ENCODE measurements around the gene DPYSL3. TPM values are rescaled to one million over a fixed set of nuclear protein-coding genes. Genes with fewer than 3 reads are reported as not detected.

The DPYSL3 gene
- total RNA-seq, 1 experiment from 2014 or later: 156 TPM

DNA sequence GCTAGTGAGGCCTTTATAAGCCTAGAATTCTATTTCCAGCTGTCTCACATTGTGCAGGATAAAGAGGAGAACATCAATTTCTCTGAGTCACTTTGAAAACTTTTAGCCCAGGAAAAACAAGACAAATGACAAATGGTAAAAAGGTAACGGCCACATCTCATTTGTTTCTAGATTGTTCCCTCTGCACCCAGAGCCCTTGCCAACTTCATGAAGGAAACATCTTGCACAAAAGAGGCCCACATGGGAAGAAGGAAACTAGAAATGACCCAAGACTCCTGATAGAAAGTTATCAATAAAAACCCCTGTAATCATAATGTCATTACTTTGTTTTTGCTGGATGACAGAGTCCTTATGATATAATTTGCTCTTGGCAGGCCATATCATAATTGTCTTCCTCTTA lies 5.3 kb downstream of the DPYSL3 start:
- H3K27me3 ChIP-seq (replicated peaks): no peaks in the 10 kb centered on the region
- peaks cover 35% of the 10 kb centered on the region for H3K4me1 ChIP-seq (replicated peaks)
- H3K36me3 ChIP-seq: peaks cover 12% of the 10 kb centered on the region
- no peak overlapping the region for H3K27ac ChIP-seq
- H3K4me3 ChIP-seq: no peak overlapping the region
- no peak for DNase-seq (ENCODE audit: low read depth in 1 of 2, low spot score in 2 of 2)
- H3K9me3 ChIP-seq (replicated peaks): peaks cover 9% of the 10 kb centered on the region

DNA sequence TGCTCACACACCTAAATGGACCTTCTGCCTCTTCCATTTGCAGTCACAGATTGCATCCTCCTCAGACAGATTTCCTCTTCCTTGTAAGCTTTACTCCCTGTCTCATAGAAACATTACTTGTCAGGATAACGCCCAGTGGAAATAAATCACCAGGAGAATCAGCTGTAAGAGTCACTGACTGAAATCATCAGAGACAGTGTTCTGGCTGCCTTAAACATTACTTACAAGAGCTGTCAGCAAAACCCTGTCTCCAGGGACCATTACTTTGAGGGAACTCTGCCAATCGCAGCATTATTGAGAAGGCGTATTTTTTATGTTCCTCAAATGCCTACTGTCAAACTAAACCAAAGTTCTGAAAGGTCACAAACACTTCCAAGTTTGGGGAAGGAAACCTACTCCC lies 5.9 kb downstream of the DPYSL3 start:
- H3K4me1 ChIP-seq (replicated peaks): peaks cover 35% of the 10 kb centered on the region
- H3K36me3 ChIP-seq: peaks cover 12% of the 10 kb centered on the region
- H3K9me3 ChIP-seq (replicated peaks): peaks cover 9% of the 10 kb centered on the region
- no peak overlapping the region for H3K4me3 ChIP-seq
- no peak for DNase-seq (ENCODE audit: low read depth in 1 of 2, low spot score in 2 of 2)
- no peaks in the 10 kb centered on the region for H3K27me3 ChIP-seq (replicated peaks)
- no peak overlapping the region for H3K27ac ChIP-seq

DNA sequence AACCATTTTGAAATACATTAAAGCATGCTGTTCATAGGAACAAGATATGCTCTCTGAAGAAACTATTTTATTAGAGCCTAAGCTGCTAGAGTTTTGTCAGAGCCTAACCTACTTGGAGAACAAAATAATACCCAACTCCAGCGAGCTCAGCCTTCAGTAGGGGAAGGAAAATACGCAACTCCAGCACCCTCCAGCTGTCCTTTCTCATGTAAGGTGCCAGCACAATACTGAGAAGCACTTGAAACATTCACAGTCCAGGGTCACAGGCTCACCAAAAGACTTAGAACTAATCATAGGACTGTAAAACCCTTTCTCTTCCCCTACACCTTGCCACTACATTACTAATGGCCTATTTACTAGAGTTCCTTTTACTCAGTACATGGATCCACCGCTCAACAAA lies 18.9 kb downstream of the DPYSL3 start:
- Histone ChIP-seq H3K27ac (no peak overlapping the region), H3K9me3 (replicated peaks) (no peaks in the 10 kb centered on the region), H3K36me3 (no peaks in the 10 kb centered on the region), H3K4me1 (replicated peaks) (no peaks in the 10 kb centered on the region), H3K27me3 (replicated peaks) (no peaks in the 10 kb centered on the region), H3K4me3 (no peak overlapping the region)
- DNase-seq (ENCODE audit: low read depth in 1 of 2, low spot score in 2 of 2): no peak

DNA sequence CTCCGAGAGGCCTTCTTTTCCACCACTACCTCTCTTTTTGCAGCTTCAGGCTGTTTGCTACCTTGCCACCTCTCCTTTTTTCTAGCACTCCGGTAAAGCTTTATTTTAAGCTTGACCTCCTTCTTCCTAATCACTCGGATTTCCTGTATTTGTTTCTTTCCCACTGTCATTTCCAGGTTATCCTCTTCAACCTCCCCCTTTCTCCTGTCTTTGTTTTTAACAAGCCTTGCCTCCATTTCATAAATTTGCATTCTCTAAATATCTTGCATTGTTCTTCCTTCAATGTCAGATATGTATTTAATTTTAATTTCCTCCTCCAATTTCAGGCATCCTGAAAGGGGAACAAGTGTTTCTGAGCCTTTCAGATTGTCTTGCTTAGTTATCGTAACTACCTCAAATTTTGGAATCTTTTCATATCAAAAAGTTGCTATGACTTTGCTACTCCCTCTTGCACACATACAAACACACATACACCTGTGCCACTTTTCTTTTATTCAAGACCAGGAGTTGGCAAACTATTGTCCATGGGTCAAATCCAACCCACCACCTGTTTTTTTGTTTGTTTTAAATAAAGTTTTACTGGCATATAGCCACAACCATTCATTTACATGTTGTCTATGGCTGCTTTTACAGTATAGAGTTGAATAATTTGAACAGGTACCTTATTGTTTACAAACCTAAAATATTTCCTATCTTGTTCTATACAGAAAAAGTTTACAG lies 22.7 kb downstream of the DPYSL3 start:
- H3K36me3 ChIP-seq: no peaks in the 10 kb centered on the region; the same call in 1 of the 2 replicates
- no peak for DNase-seq (ENCODE audit: low read depth in 1 of 2, low spot score in 2 of 2)
- no peaks in the 10 kb centered on the region for H3K9me3 ChIP-seq (replicated peaks)
- H3K4me1 ChIP-seq (replicated peaks): peaks cover 34% of the 10 kb centered on the region
- H3K4me3 ChIP-seq: no peak overlapping the region
- no peak overlapping the region for H3K27ac ChIP-seq
- no peaks in the 10 kb centered on the region for H3K27me3 ChIP-seq (replicated peaks)

DNA sequence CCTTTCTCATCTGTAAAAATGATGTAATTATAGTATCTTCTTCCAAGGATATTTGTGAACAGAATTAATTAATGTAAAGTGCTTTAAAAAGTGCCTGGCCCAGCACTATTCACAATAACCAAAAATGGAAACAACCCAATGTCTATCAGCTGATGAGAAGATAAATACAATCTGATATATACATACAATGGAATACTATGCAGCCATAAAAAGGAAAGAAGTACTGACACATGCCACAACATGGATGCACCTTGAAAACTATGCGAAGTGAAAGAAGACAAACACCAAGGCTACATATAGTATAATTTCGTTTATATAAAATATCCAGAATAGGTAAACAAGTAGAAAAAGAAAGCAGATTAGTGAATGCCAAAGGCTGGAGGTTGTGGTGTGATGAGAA lies 24.1 kb downstream of the DPYSL3 start:
- no peak for DNase-seq (ENCODE audit: low read depth in 1 of 2, low spot score in 2 of 2)
- Histone ChIP-seq H3K4me3 (no peak overlapping the region), H3K4me1 (replicated peaks) (peaks cover 44% of the 10 kb centered on the region), H3K36me3 (no peaks in the 10 kb centered on the region; the same call in 1 of the 2 replicates), H3K27ac (peak overlapping the region; percentile 93), H3K9me3 (replicated peaks) (no peaks in the 10 kb centered on the region), H3K27me3 (replicated peaks) (no peaks in the 10 kb centered on the region)

DNA sequence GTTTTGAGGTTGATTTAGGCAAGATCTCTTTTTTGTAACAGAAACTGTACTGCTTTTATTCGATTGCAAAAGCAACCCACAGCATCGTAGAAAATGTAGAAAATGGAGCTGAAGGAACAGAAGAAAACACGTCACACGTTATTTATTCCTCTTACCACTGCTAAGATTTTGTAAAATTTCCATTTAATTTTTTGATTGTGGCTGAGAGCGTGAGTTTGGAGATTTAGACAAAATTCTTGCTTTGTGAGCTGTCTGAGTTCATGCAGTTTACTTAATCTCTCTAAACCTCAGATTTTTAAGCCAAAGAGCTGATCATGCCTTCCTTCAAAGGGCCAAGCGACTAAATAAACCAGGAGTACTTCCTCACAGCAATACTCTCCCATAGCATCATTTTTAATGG lies 24.8 kb downstream of the DPYSL3 start:
- H3K27me3 ChIP-seq (replicated peaks): no peaks in the 10 kb centered on the region
- H3K27ac ChIP-seq: peak overlapping the region; percentile 93
- no peaks in the 10 kb centered on the region; the same call in 1 of the 2 replicates for H3K36me3 ChIP-seq
- peaks cover 44% of the 10 kb centered on the region for H3K4me1 ChIP-seq (replicated peaks)
- H3K9me3 ChIP-seq (replicated peaks): no peaks in the 10 kb centered on the region
- no peak overlapping the region for H3K4me3 ChIP-seq
- DNase-seq (ENCODE audit: low read depth in 1 of 2, low spot score in 2 of 2): peak in 1 of 2 experiments; percentile 56

DNA sequence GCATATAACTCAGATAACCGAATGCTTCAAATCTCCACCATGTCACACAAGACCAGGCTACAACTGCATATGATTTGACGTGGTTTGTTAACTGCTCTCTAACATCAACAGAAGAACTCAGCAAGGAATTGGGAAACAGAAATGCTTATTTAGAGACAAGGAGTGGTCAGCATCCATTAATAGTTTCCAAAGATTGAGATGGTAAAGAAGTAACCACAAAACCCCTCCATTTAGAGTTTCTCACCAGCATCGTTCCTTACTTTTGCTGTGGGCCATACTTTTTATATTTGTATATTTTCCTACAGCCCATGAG lies 25.2 kb downstream of the DPYSL3 start:
- DNase-seq (ENCODE audit: low read depth in 1 of 2, low spot score in 2 of 2): no peak
- no peak overlapping the region for H3K4me3 ChIP-seq
- H3K27ac ChIP-seq: peak overlapping the region; percentile 93
- no peaks in the 10 kb centered on the region for H3K27me3 ChIP-seq (replicated peaks)
- H3K4me1 ChIP-seq (replicated peaks): peaks cover 44% of the 10 kb centered on the region
- no peaks in the 10 kb centered on the region; the same call in 1 of the 2 replicates for H3K36me3 ChIP-seq
- H3K9me3 ChIP-seq (replicated peaks): no peaks in the 10 kb centered on the region

DNA sequence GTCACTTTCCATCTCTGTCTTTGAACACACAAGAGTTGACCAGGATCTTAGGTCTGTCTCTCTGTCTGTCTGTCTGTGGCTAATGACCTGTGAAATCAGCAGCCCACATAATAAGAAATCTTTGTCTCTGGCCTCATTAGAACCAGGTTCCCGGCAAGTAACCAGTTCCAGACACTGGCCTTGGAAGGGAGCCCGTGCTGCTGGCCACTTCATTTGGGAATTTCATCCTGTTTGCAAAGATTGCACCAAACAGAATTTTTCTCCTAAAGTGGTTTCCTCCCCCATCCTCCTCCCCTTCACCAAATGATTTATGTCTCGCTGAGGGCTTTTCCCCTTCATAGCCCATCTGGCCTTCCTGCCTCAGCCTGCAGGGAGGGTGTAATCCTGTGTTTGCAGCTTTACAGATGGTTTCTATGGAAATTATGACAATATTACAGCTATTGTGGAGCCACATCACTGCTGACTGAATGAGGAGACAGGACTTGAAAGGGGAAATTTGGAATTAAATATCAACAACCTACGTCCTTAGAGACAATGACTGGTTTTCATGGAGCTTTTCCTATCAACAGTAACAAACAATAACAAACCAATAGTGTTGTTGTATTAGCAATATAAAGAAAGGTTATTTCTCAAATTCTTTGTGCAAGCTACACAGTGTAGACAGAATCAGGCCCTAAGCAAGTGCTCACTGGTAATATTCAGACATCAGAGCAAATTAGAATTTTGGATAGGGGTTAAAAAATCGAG lies 25.7 kb downstream of the DPYSL3 start:
- peak; percentile 75 to 89 for DNase-seq (ENCODE audit: low read depth in 1 of 2, low spot score in 2 of 2)
- Histone ChIP-seq H3K27me3 (replicated peaks) (no peaks in the 10 kb centered on the region), H3K4me1 (replicated peaks) (peaks cover 44% of the 10 kb centered on the region), H3K9me3 (replicated peaks) (no peaks in the 10 kb centered on the region), H3K36me3 (no peaks in the 10 kb centered on the region; the same call in 1 of the 2 replicates), H3K4me3 (no peak overlapping the region), H3K27ac (peak overlapping the region; percentile 93)

DNA sequence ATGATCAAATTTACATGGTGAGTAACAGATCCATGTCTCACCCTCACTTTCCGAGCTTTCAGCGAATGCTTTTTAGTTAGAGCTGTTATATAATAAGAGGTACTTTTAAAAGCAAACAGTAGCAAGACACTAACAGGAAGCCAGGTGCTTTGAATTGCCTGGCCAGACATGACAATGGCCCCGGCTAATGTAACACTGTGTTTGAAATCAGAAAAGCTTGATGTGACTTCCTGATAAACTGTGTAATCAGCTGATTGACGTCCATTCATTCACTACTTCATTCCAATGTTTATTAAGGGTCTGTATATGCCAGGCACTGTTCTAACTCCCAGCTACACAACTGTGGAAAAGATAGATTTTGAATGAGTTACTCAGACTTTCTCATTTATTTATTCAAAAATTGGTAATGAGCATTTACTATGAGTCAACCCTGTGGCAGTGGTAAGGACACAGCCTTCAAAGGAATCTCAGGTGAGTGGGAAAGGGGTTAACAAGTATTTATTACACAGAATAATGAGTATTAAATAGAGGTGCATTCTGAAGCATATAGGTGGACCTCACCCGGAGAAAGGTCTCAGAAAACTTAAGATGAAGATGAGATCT lies 26.6 kb downstream of the DPYSL3 start:
- peak in 1 of 2 experiments; percentile 36 for DNase-seq (ENCODE audit: low read depth in 1 of 2, low spot score in 2 of 2)
- no peaks in the 10 kb centered on the region for H3K9me3 ChIP-seq (replicated peaks)

DNA sequence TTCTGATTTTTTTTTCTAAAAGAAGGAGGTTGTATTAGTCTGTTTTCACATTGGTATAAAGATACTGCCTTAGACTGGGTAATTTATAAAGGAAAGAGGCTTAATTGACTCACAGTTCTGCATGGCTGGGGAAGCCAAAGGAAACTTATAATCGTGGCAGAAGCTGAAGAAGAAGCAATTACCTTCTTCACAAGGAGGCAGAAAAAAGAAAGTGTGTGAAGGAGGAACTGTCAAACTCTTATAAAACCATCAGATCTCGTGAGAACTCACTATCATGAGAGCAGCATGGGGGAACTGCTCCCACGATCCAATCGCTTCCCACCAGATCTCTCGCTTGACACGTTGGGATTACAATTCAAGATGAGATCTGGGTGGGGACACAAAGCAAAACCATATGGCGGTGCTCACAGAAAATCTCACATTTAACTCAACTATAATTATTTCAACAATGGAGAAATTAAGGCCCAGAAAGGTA lies 27.1 kb downstream of the DPYSL3 start:
- Histone ChIP-seq H3K36me3 (no peaks in the 10 kb centered on the region; the same call in 1 of the 2 replicates), H3K27me3 (replicated peaks) (no peaks in the 10 kb centered on the region), H3K27ac (peak overlapping the region; percentile 93), H3K9me3 (replicated peaks) (no peaks in the 10 kb centered on the region), H3K4me1 (replicated peaks) (peaks cover 44% of the 10 kb centered on the region), H3K4me3 (no peak overlapping the region)
- no peak for DNase-seq (ENCODE audit: low read depth in 1 of 2, low spot score in 2 of 2)

More for the DNA sequence above, 26.6 kb downstream of the DPYSL3 start:
- Histone ChIP-seq H3K36me3 (no peaks in the 10 kb centered on the region; the same call in 1 of the 2 replicates), H3K4me3 (no peak overlapping the region), H3K27ac (peak overlapping the region; percentile 93), H3K27me3 (replicated peaks) (no peaks in the 10 kb centered on the region), H3K4me1 (replicated peaks) (peaks cover 44% of the 10 kb centered on the region)

DNA sequence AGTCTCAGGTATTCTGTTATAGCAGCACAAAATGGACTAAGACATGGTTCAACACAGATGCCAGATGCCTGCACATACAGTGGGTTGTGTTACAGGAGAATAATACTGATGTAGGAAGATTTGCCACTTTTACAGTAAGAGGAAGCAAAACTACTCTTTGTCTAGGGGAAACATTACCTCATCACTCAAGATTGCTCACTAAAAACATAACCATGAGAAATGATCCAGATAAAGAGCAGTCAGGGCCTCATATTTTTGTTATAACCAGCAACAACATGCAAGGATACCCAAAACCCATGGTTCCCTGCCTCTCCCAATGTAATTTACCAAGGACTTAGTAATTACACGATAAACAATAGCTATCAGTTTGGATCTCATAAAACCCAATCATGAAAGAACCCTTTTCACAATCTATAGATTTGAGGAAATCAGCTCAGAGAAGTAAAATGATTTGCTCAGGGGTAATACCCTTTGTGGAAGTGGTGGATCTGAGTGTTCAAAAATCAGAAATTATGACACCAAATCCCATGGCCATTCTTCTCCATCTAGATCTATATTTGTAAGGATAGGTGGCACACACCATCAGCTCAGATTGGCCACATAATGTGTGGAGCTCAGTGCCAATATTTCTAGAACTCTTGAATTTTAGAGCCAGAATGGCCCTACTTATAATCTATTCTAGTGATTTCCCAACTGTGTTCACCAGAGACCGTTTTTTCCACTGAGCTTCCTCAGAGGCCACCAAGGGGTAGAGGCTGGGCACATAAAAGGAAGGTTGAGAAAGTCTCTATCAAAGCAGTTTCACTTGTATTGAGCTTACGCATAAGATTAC lies 27.8 kb downstream of the DPYSL3 start:
- H3K27me3 ChIP-seq (replicated peaks): no peaks in the 10 kb centered on the region
- DNase-seq (ENCODE audit: low read depth in 1 of 2, low spot score in 2 of 2): peak in 1 of 2 experiments; percentile 68
- H3K27ac ChIP-seq: peak overlapping the region; percentile 93
- H3K36me3 ChIP-seq: no peaks in the 10 kb centered on the region; the same call in 1 of the 2 replicates
- no peaks in the 10 kb centered on the region for H3K9me3 ChIP-seq (replicated peaks)
- H3K4me1 ChIP-seq (replicated peaks): peaks cover 44% of the 10 kb centered on the region
- H3K4me3 ChIP-seq: no peak overlapping the region

DNA sequence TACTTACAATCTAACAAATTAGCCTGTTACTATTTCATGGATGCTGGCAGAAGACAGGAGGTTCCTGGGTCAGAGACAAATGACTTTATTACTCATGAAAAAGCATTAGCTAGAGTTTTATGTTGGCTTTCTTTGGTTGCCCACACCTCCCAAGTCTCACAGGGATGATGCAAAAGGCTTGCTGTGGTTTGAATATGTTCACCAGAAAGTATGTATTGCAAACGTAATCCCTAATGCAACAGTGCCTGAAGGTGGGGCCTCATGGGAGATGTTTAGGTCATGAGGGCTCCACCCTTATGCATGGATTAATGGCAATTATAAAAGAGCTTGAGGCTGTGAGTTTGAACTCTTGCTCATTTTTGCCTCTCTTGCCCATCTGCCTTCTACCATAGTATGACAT lies 28.5 kb downstream of the DPYSL3 start:
- H3K36me3 ChIP-seq: no peaks in the 10 kb centered on the region; the same call in 1 of the 2 replicates
- no peaks in the 10 kb centered on the region for H3K27me3 ChIP-seq (replicated peaks)
- peak overlapping the region; percentile 93 for H3K27ac ChIP-seq
- peaks cover 44% of the 10 kb centered on the region for H3K4me1 ChIP-seq (replicated peaks)
- no peak for DNase-seq (ENCODE audit: low read depth in 1 of 2, low spot score in 2 of 2)
- H3K4me3 ChIP-seq: no peak overlapping the region
- H3K9me3 ChIP-seq (replicated peaks): no peaks in the 10 kb centered on the region

DNA sequence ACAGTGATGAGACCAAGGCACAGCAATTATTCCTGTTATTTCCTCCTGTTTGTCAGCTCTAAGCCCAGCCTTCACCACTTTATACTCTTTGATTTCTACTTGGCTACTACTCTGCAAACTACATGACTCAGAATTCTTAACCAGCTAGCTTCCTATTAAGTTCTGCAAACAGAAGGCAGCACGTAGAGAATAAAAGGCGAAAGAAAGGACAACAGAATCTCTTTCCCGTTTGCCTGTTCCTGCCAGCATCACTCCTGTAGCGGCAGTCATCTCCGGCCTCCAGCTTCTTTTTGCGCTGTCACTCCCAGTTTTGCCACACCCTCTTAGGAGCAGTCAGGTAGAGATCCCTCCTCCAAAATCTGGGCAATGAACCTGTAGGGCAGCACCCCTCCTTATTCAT lies 29.9 kb downstream of the DPYSL3 start:
- Histone ChIP-seq H3K4me3 (no peak overlapping the region), H3K9me3 (replicated peaks) (no peaks in the 10 kb centered on the region), H3K27me3 (replicated peaks) (no peaks in the 10 kb centered on the region), H3K4me1 (replicated peaks) (peaks cover 38% of the 10 kb centered on the region), H3K36me3 (no peaks in the 10 kb centered on the region; the same call in 1 of the 2 replicates), H3K27ac (no peak overlapping the region)
- DNase-seq (ENCODE audit: low read depth in 1 of 2, low spot score in 2 of 2): no peak

Measured in SJSA1 (cell line).